SU-DHL-6 (cell line): Measurements from ENCODE around the gene RALGPS1.

Experiments used
- EZH2phosphoT487 ChIP-seq: fragments of 200-600 bp; sonication (generic), shearing (Covaris generic); conservative IDR thresholded peaks from 2 replicates; pipeline ENCODE4 v1.6.1; 2018; ENCODE audit warnings: mild to moderate bottlenecking, antibody characterized with exemption, low read length, moderate library complexity, mixed read lengths
- TF ChIP-seq, protein P1 (sequence below): fragments of 200-600 bp; sonication (generic); IDR thresholded peaks from one replicate; pipeline ENCODE4 v1.5.1; 2017; ENCODE audit warnings: antibody characterized with exemption, mild to moderate bottlenecking, low read length, moderate library complexity; ENCODE audit not compliant: insufficient read depth, poor library complexity, severe bottlenecking

DNA sequence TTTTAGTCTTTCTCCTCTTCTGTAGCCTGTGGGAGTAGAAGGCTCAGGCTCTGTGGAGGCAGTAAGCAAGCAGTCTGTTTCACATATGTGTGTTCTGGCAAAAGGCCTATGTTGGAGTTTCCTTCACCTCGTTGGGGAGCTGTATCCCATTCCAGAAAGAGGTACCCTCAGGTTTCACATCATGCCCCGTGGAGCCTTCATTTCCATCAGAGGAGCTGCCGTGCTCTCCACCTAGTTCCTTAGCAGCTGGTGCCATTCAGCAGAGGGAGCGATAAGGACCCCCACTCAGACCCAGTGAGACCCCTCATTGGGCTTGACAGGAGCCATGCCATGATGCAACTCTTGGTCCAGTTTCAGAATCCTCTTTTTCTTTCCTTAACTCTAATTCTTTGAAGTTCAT, 258.5 kb downstream of the RALGPS1 start:
- TF ChIP-seq, protein P1, sequence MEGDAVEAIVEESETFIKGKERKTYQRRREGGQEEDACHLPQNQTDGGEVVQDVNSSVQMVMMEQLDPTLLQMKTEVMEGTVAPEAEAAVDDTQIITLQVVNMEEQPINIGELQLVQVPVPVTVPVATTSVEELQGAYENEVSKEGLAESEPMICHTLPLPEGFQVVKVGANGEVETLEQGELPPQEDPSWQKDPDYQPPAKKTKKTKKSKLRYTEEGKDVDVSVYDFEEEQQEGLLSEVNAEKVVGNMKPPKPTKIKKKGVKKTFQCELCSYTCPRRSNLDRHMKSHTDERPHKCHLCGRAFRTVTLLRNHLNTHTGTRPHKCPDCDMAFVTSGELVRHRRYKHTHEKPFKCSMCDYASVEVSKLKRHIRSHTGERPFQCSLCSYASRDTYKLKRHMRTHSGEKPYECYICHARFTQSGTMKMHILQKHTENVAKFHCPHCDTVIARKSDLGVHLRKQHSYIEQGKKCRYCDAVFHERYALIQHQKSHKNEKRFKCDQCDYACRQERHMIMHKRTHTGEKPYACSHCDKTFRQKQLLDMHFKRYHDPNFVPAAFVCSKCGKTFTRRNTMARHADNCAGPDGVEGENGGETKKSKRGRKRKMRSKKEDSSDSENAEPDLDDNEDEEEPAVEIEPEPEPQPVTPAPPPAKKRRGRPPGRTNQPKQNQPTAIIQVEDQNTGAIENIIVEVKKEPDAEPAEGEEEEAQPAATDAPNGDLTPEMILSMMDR: no peak
- TF ChIP-seq EZH2phosphoT487: no peak
